Measurements from ENCODE around the gene INAVA.

The INAVA gene

DNA sequence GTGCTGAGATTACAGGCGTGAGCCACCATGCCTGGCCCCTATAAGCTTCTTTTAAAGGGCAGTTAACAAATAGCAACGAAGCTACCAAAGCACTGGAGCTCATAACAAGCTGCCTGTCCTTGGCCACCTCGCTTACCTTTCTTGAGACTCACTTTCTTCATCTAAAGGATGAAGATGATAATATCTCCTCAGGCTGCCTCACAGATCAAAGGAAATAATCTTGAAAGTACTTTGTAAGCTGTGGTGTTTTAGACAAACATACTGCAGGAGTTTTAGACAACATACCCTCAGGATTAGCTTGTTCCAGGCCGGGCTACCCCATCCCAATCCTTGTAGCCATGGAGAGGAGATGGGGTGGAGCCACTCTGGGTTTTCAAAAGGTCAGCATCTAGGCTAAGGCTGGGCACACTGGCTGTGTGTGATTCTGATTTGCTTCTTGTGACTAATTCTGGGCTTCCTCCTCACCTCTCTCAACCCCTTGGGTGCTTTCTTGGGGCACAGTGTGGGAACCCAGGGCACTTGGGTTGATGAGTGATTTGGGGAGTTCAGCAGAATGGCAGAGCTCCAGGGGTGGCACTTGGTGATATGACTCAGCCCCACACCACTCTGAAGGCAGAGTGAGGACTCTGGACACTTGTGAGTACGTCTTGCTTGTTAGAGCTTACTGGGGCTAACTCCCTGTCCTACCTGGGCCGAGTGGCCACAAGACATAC lies 16.7 kb upstream of the INAVA start:
- in situ Hi-C loops (cut with HindIII; ENCODE audit: low pct_ligation_motif_present, low sequenced_read_pairs), result no loop called here
- no peak for DNase-seq
- no peaks in the 10 kb centered on the region for H3K36me3 ChIP-seq (replicated peaks)
- peaks cover 38% of the 10 kb centered on the region for H3K27me3 ChIP-seq (replicated peaks)
- no peak overlapping the region for H3K27ac ChIP-seq
- TF ChIP-seq, protein P1, sequence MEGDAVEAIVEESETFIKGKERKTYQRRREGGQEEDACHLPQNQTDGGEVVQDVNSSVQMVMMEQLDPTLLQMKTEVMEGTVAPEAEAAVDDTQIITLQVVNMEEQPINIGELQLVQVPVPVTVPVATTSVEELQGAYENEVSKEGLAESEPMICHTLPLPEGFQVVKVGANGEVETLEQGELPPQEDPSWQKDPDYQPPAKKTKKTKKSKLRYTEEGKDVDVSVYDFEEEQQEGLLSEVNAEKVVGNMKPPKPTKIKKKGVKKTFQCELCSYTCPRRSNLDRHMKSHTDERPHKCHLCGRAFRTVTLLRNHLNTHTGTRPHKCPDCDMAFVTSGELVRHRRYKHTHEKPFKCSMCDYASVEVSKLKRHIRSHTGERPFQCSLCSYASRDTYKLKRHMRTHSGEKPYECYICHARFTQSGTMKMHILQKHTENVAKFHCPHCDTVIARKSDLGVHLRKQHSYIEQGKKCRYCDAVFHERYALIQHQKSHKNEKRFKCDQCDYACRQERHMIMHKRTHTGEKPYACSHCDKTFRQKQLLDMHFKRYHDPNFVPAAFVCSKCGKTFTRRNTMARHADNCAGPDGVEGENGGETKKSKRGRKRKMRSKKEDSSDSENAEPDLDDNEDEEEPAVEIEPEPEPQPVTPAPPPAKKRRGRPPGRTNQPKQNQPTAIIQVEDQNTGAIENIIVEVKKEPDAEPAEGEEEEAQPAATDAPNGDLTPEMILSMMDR (IDR thresholded peaks at IDR 0.05; ENCODE audit: low read depth, low read length, missing control alignments), result no peak
- no peak overlapping the region for H3K4me3 ChIP-seq (ENCODE audit: low read depth, low read length)

DNA sequence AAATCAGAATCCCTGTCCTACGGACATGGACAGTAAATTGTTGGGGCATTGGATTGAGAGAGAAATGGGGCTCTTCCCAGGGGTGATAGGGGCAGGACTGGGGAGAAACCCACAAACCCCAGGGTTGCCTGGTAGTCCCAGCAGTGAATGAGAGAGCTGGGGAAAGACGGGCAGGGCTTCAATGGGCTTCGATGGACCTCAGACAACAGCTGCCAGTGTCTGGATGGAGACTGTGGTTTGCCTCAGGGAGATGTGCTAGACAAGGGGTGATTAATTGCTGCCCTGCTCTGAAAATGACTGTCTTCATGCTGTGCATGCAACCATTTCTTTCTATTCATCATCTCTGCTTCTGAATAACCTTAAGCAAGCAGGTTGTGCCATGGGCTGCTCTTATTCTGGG lies 14.5 kb upstream of the INAVA start:
- Histone ChIP-seq H3K27ac (no peak overlapping the region), H3K36me3 (replicated peaks) (no peaks in the 10 kb centered on the region), H3K27me3 (replicated peaks) (peaks cover 19% of the 10 kb centered on the region), H3K4me3 (ENCODE audit: low read depth, low read length) (no peak overlapping the region)
- no peak for DNase-seq
- in situ Hi-C loops (cut with HindIII; ENCODE audit: low pct_ligation_motif_present, low sequenced_read_pairs), result no loop called here
- TF ChIP-seq, protein P1 (IDR thresholded peaks at IDR 0.05; ENCODE audit: low read depth, low read length, missing control alignments), result no peak

DNA sequence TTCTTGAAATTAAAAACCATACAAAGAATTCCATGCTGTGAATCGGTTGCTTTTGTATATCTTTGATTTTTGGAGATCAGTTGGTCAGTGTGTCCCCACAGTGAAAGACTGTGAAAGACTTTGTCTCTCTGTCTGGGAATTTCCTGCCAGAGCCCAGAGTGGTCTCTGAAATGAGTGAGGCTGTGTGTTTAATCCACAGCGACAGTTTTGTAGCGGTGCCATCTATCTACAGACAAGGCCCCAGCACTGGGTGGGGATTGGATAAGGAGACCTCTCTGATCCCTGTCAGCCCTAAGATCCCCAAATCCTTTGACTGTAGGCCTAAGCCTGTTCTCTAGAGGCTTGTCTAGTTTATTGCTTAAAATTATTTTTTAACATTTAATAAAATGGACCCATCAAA lies 11.6 kb upstream of the INAVA start:
- H3K36me3 ChIP-seq (replicated peaks), result no peaks in the 10 kb centered on the region

DNA sequence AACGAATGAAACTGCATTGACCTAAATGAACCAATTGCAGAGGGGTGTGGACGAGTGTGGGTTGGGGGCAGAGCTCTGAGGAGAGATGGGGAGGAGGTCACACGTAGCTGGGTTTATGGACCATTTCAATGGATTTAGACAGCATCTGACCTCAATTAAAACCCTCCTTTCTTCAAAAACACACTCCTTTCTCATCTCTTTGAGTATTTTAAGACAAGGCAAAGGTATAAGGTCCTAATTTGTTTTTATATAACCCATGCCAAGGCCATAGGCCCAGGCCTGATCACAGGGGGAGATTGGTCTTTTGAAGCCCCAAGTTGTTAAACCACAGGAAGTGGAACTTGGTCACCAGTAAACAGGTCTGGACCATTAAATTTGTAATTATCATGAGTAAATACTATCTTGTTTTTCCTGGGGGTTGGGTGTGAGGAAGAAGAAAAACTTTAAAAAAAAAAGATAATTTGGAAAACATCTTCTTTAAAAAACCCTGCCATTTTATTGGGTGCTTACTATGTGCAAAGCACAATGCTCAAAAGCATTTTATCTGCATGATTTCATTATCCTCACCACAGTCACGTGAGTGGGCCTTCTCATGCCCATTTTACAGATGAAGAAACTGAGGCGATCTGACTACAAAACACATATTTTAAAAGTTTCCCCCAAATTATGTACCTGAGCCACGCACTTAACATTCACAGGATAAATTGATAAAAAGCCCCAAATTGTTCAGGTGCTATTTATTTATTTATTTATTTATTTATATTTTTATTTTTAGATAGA lies 8.9 kb upstream of the INAVA start:
- DNase-seq, result no peak
- TF ChIP-seq, protein P1 (IDR thresholded peaks at IDR 0.05; ENCODE audit: low read depth, low read length, missing control alignments), result no peak
- Histone ChIP-seq H3K27me3 (replicated peaks) (no peaks in the 10 kb centered on the region), H3K4me3 (ENCODE audit: low read depth, low read length) (no peak overlapping the region), H3K27ac (no peak overlapping the region), H3K36me3 (replicated peaks) (no peaks in the 10 kb centered on the region)
- in situ Hi-C loops (cut with HindIII; ENCODE audit: low pct_ligation_motif_present, low sequenced_read_pairs), result no loop called here

More for the DNA sequence above, 11.6 kb upstream of the INAVA start:
- DNase-seq, result no peak
- no peak overlapping the region for H3K27ac ChIP-seq
- TF ChIP-seq, protein P1 (IDR thresholded peaks at IDR 0.05; ENCODE audit: low read depth, low read length, missing control alignments), result no peak
- H3K4me3 ChIP-seq (ENCODE audit: low read depth, low read length), result no peak overlapping the region
- no peaks in the 10 kb centered on the region for H3K27me3 ChIP-seq (replicated peaks)
- in situ Hi-C loops (cut with HindIII; ENCODE audit: low pct_ligation_motif_present, low sequenced_read_pairs), result no loop called here

DNA sequence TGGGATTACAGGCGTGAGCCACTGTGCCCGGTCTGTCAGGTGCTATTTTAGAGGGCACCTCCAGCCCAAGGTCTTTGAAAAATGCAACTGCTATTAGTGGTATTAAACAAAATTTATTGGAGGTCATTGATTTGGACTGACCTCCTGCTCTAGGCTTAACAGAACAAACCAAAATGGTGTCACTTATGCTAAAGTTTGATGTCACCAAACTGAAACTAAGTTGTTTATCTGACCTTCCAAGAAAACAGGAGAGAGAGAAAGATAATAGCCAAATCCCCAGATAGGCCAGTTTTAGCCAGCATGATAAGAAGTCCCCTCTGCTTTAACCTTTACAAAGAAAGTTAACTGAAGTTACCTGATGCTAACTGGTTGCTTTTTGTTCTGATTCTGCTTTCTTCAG lies 8.1 kb upstream of the INAVA start:
- no peak for DNase-seq
- in situ Hi-C loops (cut with HindIII; ENCODE audit: low pct_ligation_motif_present, low sequenced_read_pairs), result no loop called here
- no peaks in the 10 kb centered on the region for H3K27me3 ChIP-seq (replicated peaks)
- no peak overlapping the region for H3K27ac ChIP-seq
- H3K4me3 ChIP-seq (ENCODE audit: low read depth, low read length), result no peak overlapping the region
- TF ChIP-seq, protein P1 (IDR thresholded peaks at IDR 0.05; ENCODE audit: low read depth, low read length, missing control alignments), result no peak
- no peaks in the 10 kb centered on the region for H3K36me3 ChIP-seq (replicated peaks)
